ENCODE measurements around the gene MMP7. TPM values are rescaled to one million over a fixed set of nuclear protein-coding genes. Genes with fewer than 3 reads are reported as not detected.

MMP7 gene
- total RNA-seq, 3 donors from 2014 or later (not counting 1 experiment from before 2014, with no cell fraction given): not detected

DNA sequence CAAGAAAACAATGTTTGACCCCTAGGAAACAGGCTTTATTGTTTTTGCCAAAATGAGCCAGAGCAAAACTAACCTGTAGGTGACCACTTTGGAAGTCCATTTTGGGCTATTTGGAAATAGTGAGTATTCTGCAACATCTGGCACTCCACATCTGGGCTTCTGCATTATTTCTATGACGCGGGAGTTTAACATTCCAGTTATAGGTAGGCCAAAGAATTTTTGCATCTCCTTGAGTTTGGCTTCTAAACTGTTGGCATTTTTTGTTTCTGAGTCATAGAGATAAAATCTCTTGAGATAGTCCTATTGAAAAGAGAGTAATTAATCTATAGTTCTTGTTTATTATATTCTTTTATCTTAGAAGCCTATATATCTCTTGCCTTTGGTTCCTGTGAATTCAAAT lies 2.9 kb downstream of the MMP7 start:
- H3K36me3 ChIP-seq (ENCODE audit: control insufficient read depth, insufficient read depth, low read length): no peaks in the 10 kb centered on the region
- H3K4me1 ChIP-seq (ENCODE audit: control insufficient read depth, insufficient read depth, low read length): no peaks in the 10 kb centered on the region
- Mint-ChIP-seq H3K36me3 (no peaks in the 10 kb centered on the region), H3K27me3 (ENCODE audit: low read depth in 2 of 2) (peaks cover 2 to 4% of the 10 kb centered on the region in 2 donors), H3K4me1 (peaks cover 2% of the 10 kb centered on the region in 2 donors), H3K9me3 (no peaks in the 10 kb centered on the region), H3K4me3 (no peak overlapping the region), H3K27ac (no peak overlapping the region)
- no peak overlapping the region for H3K27ac ChIP-seq (ENCODE audit: low read length)
- 100% methylated on average over 2 of the region's 2 CpGs for WGBS (ENCODE audit: insufficient coverage)
- H3K27me3 ChIP-seq (ENCODE audit: control insufficient read depth, insufficient read depth, low read length): no peaks in the 10 kb centered on the region
- intact Hi-C loops (cut with micrococcal nuclease): no loop called here
- ATAC-seq (no peak), DNase-seq (no peak)
- H3K9me3 ChIP-seq (ENCODE audit: control insufficient read depth, insufficient read depth, low read length): no peaks in the 10 kb centered on the region
- no peak overlapping the region for H3K4me3 ChIP-seq (ENCODE audit: low read length)
- TF ChIP-seq, protein P1, sequence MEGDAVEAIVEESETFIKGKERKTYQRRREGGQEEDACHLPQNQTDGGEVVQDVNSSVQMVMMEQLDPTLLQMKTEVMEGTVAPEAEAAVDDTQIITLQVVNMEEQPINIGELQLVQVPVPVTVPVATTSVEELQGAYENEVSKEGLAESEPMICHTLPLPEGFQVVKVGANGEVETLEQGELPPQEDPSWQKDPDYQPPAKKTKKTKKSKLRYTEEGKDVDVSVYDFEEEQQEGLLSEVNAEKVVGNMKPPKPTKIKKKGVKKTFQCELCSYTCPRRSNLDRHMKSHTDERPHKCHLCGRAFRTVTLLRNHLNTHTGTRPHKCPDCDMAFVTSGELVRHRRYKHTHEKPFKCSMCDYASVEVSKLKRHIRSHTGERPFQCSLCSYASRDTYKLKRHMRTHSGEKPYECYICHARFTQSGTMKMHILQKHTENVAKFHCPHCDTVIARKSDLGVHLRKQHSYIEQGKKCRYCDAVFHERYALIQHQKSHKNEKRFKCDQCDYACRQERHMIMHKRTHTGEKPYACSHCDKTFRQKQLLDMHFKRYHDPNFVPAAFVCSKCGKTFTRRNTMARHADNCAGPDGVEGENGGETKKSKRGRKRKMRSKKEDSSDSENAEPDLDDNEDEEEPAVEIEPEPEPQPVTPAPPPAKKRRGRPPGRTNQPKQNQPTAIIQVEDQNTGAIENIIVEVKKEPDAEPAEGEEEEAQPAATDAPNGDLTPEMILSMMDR (IDR thresholded peaks at IDR 0.05): no peak

DNA sequence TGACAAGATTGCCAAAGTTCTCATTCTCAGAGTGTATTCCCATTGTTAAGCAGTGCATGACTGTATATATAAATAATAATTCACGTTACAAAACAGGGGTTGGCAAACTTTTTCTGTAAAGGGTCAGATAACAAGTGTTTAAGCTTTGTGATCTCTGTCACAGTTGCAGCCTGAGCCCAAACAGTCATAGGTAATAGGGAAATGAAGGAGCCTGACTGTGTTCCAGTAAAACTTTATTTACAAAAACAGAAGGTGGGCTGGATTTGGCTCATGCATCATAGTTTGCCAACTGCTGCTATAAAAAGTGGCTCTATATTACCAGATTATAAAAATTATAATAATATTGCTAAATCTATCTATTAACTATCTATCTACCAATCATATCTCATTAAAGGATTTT lies 3.5 kb downstream of the MMP7 start:
- Histone ChIP-seq H3K9me3 (ENCODE audit: control insufficient read depth, insufficient read depth, low read length) (no peaks in the 10 kb centered on the region), H3K36me3 (ENCODE audit: control insufficient read depth, insufficient read depth, low read length) (no peaks in the 10 kb centered on the region), H3K4me3 (ENCODE audit: low read length) (no peak overlapping the region), H3K4me1 (ENCODE audit: control insufficient read depth, insufficient read depth, low read length) (no peaks in the 10 kb centered on the region), H3K27me3 (ENCODE audit: control insufficient read depth, insufficient read depth, low read length) (no peaks in the 10 kb centered on the region), H3K27ac (ENCODE audit: low read length) (no peak overlapping the region)
- Mint-ChIP-seq H3K27ac (no peak overlapping the region), H3K4me1 (peaks cover 6% of the 10 kb centered on the region in 2 donors), H3K9me3 (no peaks in the 10 kb centered on the region), H3K27me3 (ENCODE audit: low read depth in 2 of 2) (peaks cover 8% of the 10 kb centered on the region in 2 donors), H3K4me3 (no peak overlapping the region), H3K36me3 (no peaks in the 10 kb centered on the region)
- intact Hi-C loops (cut with micrococcal nuclease): no loop called here
- TF ChIP-seq, protein P1 (IDR thresholded peaks at IDR 0.05): no peak
- WGBS (ENCODE audit: insufficient coverage): 100% methylated on average over 1 of the region's 1 CpG
- DNase-seq (no peak), ATAC-seq (no peak)

DNA sequence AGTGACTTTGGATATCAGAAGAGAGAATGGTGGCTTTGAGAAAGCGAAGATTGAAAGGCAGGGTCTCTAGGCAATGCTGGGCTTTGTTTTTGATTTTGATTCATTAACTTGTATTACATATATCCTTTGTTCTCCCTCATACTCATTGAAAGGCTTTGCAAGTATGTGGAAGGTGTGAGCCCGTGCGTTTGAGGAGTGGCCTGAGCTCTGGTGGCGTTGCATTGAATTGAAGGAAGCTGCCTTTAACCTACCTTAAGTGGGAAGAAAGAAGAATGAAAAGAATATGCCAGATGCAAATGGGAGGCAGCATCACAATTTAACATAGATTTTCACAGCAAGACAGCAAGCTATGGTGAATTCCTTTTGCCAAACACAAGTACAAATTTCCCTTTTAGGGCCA lies 6.7 kb downstream of the MMP7 start:
- H3K27me3 ChIP-seq (ENCODE audit: control insufficient read depth, insufficient read depth, low read length): no peaks in the 10 kb centered on the region
- ATAC-seq: no peak
- no peaks in the 10 kb centered on the region for H3K9me3 Mint-ChIP-seq
- TF ChIP-seq, protein P1 (IDR thresholded peaks at IDR 0.05): no peak
- no peaks in the 10 kb centered on the region for H3K4me1 ChIP-seq (ENCODE audit: control insufficient read depth, insufficient read depth, low read length)
- no peak overlapping the region for H3K27ac Mint-ChIP-seq
- H3K27me3 Mint-ChIP-seq (ENCODE audit: low read depth in 2 of 2): peaks cover 12 to 27% of the 10 kb centered on the region in 2 donors
- intact Hi-C loops (cut with micrococcal nuclease): no loop called here
- H3K4me1 Mint-ChIP-seq: peaks cover 6% of the 10 kb centered on the region in 2 donors
- no peak for DNase-seq
- H3K36me3 ChIP-seq (ENCODE audit: control insufficient read depth, insufficient read depth, low read length): no peaks in the 10 kb centered on the region
- H3K9me3 ChIP-seq (ENCODE audit: control insufficient read depth, insufficient read depth, low read length): no peaks in the 10 kb centered on the region
- no peak overlapping the region for H3K4me3 ChIP-seq (ENCODE audit: low read length)
- no peak overlapping the region for H3K4me3 Mint-ChIP-seq
- no peak overlapping the region for H3K27ac ChIP-seq (ENCODE audit: low read length)
- 100% methylated on average over 1 of the region's 4 CpGs for WGBS (ENCODE audit: insufficient coverage)
- H3K36me3 Mint-ChIP-seq: no peaks in the 10 kb centered on the region

DNA sequence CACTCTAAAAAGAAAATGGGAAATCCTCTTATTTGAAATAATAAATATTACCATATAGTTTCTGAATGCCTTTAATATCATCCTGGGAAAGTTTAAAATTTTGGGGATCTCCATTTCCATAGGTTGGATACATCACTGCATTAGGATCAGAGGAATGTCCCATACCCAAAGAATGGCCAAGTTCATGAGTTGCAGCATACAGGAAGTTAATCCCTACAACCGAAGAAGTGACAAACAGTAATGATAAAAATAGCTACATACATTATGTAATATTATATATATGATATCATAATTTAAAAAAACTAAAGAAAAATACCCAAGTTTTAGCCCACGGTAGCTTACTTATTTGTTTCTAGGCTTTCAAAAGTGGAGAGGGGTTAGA lies 7.4 kb downstream of the MMP7 start:
- TF ChIP-seq, protein P1 (IDR thresholded peaks at IDR 0.05): no peak

More for the DNA sequence above, 7.4 kb downstream of the MMP7 start:
- Mint-ChIP-seq H3K27ac (no peak overlapping the region), H3K4me3 (no peak overlapping the region), H3K4me1 (peaks cover 6% of the 10 kb centered on the region in 2 donors), H3K36me3 (no peaks in the 10 kb centered on the region), H3K9me3 (no peaks in the 10 kb centered on the region), H3K27me3 (ENCODE audit: low read depth in 2 of 2) (peaks cover 12 to 29% of the 10 kb centered on the region in 2 donors)
- Histone ChIP-seq H3K27me3 (ENCODE audit: control insufficient read depth, insufficient read depth, low read length) (no peaks in the 10 kb centered on the region), H3K4me3 (ENCODE audit: low read length) (no peak overlapping the region), H3K4me1 (ENCODE audit: control insufficient read depth, insufficient read depth, low read length) (no peaks in the 10 kb centered on the region), H3K27ac (ENCODE audit: low read length) (no peak overlapping the region), H3K9me3 (ENCODE audit: control insufficient read depth, insufficient read depth, low read length) (no peaks in the 10 kb centered on the region), H3K36me3 (ENCODE audit: control insufficient read depth, insufficient read depth, low read length) (no peaks in the 10 kb centered on the region)
- no peak for ATAC-seq
- no peak for DNase-seq
- intact Hi-C loops (cut with micrococcal nuclease): no loop called here
- WGBS (ENCODE audit: insufficient coverage): no CpG with 5 or more reads among the region's 2 CpGs

All from natural killer cell (primary cell).